ENCODE data around the gene OR8H1.

OR8H1 gene

GRCh38 chr11:56292154-56292553 lies at the start of gene OR8H1:
TSS of gene OR8H1 (minus strand) at chr11:56292254. CDS start at chr11:56291062, 1,192 bp downstream.
- in situ Hi-C loops (cut with HindIII; ENCODE audit: low pct_ligation_motif_present, low pct_unique_long_range_greater_than_20kb, low sequenced_read_pairs): no loop called here
- no peak for DNase-seq

GRCh38 chr11:56340289-56340688 lies 48.2 kb upstream of the OR8H1 start:
- in situ Hi-C loops (cut with HindIII; ENCODE audit: low pct_ligation_motif_present, low pct_unique_long_range_greater_than_20kb, low sequenced_read_pairs): no loop called here
- DNase-seq: no peak

GRCh38 chr11:56333156-56333555 lies 41.1 kb upstream of the OR8H1 start:
- in situ Hi-C loops (cut with HindIII; ENCODE audit: low pct_ligation_motif_present, low pct_unique_long_range_greater_than_20kb, low sequenced_read_pairs): no loop called here
- no peak for DNase-seq

- in situ Hi-C loops (cut with HindIII; ENCODE audit: low pct_ligation_motif_present, low pct_unique_long_range_greater_than_20kb, low sequenced_read_pairs): no loop called here
- DNase-seq: no peak
Measured at GRCh38 chr11:56331861-56332491, 39.9 kb upstream of the OR8H1 start.

- in situ Hi-C loops (cut with HindIII; ENCODE audit: low pct_ligation_motif_present, low pct_unique_long_range_greater_than_20kb, low sequenced_read_pairs): no loop called here
- DNase-seq: no peak
Measured at GRCh38 chr11:56314844-56315243, 22.8 kb upstream of the OR8H1 start, which contains the start of gene OR8K3. TSS of gene OR8K3 (plus strand) at chr11:56315144. CDS start at chr11:56318307, 3,163 bp downstream.

- in situ Hi-C loops (cut with HindIII; ENCODE audit: low pct_ligation_motif_present, low pct_unique_long_range_greater_than_20kb, low sequenced_read_pairs): no loop called here
- no peak for DNase-seq
Measured at GRCh38 chr11:56307836-56308235, 15.8 kb upstream of the OR8H1 start.

- in situ Hi-C loops (cut with HindIII; ENCODE audit: low pct_ligation_motif_present, low pct_unique_long_range_greater_than_20kb, low sequenced_read_pairs): no loop called here
- no peak for DNase-seq
Measured at GRCh38 chr11:56296898-56297297, 4.8 kb upstream of the OR8H1 start.

- no peak for DNase-seq
- in situ Hi-C loops (cut with HindIII; ENCODE audit: low pct_ligation_motif_present, low pct_unique_long_range_greater_than_20kb, low sequenced_read_pairs): no loop called here
Measured at GRCh38 chr11:56273854-56274253, 18.2 kb downstream of the OR8H1 start, which contains the start of gene OR5T1. TSS of gene OR5T1 (plus strand) at chr11:56274154. CDS start at chr11:56275639, 1,485 bp downstream.

- DNase-seq: no peak
- in situ Hi-C loops (cut with HindIII; ENCODE audit: low pct_ligation_motif_present, low pct_unique_long_range_greater_than_20kb, low sequenced_read_pairs): no loop called here
Measured at GRCh38 chr11:56271092-56271491, 21.0 kb downstream of the OR8H1 start.

- no peak for DNase-seq
- in situ Hi-C loops (cut with HindIII; ENCODE audit: low pct_ligation_motif_present, low pct_unique_long_range_greater_than_20kb, low sequenced_read_pairs): no loop called here
Measured at GRCh38 chr11:56251954-56252353, 40.1 kb downstream of the OR8H1 start, which contains the start of gene OR5T3. TSS of gene OR5T3 (plus strand) at chr11:56252254. CDS start at chr11:56252254, 0 bp downstream.

Measured in ACHN (cell line).